Measurements from ENCODE around the gene TAS2R42. TPM values are rescaled to one million over a fixed set of nuclear protein-coding genes. Genes with fewer than 3 reads are reported as not detected.

TAS2R42 gene
- total RNA-seq, 4 donors from 2014 or later, result not detected

- TF ChIP-seq POLR2A (IDR thresholded peaks at IDR 0.05) (no peak), CTCF (IDR thresholded peaks at IDR 0.05) (no peak)
- H3K4me3 ChIP-seq (ENCODE audit: low read depth, poor library complexity, severe bottlenecking), result peak overlapping the region; percentile 52
- DNase-seq (ENCODE audit: low spot score in 2 of 2), result no peak
- 3 to 4% methylated on average over 10 of the region's 10 CpGs for WGBS, 2 donors
- intact Hi-C loops (cut with DNase I; ENCODE audit: low total_unique reads), result no loop called here
Observed at GRCh38 chr12:11171969-11172675, 14.6 kb downstream of the TAS2R42 start.

- H3K4me3 ChIP-seq (ENCODE audit: low read depth, poor library complexity, severe bottlenecking), result peak within 1 kb of the TSS; percentile 52
- peak; percentile 89 to 97 for DNase-seq (ENCODE audit: low spot score in 2 of 2)
- 0% methylated on average over 44 to 57 of the region's 70 CpGs for WGBS, 2 donors
- no peak for TF ChIP-seq CTCF (IDR thresholded peaks at IDR 0.05)
- no peak for TF ChIP-seq POLR2A (IDR thresholded peaks at IDR 0.05)
- intact Hi-C loops (cut with DNase I; ENCODE audit: low total_unique reads), result no loop called here
Observed at GRCh38 chr12:11171145-11171968, 15.4 kb downstream of the TAS2R42 start, which contains the start of gene SMIM10L1. Gene SMIM10L1 (plus strand): TSS chr12:11171194. CDS start chr12:11171357, 163 bp downstream.

- peak overlapping the region; percentile 52 for H3K4me3 ChIP-seq (ENCODE audit: low read depth, poor library complexity, severe bottlenecking)
- intact Hi-C loops (cut with DNase I; ENCODE audit: low total_unique reads), result no loop called here
- 1% methylated on average over 4 of the region's 4 CpGs for WGBS, 2 donors
- TF ChIP-seq POLR2A (IDR thresholded peaks at IDR 0.05) (no peak), CTCF (IDR thresholded peaks at IDR 0.05) (no peak)
- DNase-seq (ENCODE audit: low spot score in 2 of 2), result no peak
Observed at GRCh38 chr12:11170810-11171144, 16.0 kb downstream of the TAS2R42 start.

GRCh38 chr12:11166300-11166699 is 20.4 kb downstream of the TAS2R42 start:
- TF ChIP-seq CTCF (IDR thresholded peaks at IDR 0.05), result no peak
- intact Hi-C loops (cut with DNase I; ENCODE audit: low total_unique reads), result no loop called here
- no peak for DNase-seq (ENCODE audit: low spot score in 2 of 2)
- no peak overlapping the region for H3K4me3 ChIP-seq (ENCODE audit: low read depth, poor library complexity, severe bottlenecking)

GRCh38 chr12:11164384-11164783 is 22.4 kb downstream of the TAS2R42 start:
- TF ChIP-seq POLR2A (IDR thresholded peaks at IDR 0.05), result no peak
- TF ChIP-seq CTCF (IDR thresholded peaks at IDR 0.05), result no peak
- intact Hi-C loops (cut with DNase I; ENCODE audit: low total_unique reads), result no loop called here
- DNase-seq (ENCODE audit: low spot score in 2 of 2), result no peak
- no peak overlapping the region for H3K4me3 ChIP-seq (ENCODE audit: low read depth, poor library complexity, severe bottlenecking)
